ENCODE measurements around the gene EEF1AKMT1. TPM values are rescaled to one million over a fixed set of nuclear protein-coding genes. Genes with fewer than 3 reads are reported as not detected.

The EEF1AKMT1 gene
- total RNA-seq, 2 donors from 2014 or later, result 8.8 to 10.3 TPM

DNA sequence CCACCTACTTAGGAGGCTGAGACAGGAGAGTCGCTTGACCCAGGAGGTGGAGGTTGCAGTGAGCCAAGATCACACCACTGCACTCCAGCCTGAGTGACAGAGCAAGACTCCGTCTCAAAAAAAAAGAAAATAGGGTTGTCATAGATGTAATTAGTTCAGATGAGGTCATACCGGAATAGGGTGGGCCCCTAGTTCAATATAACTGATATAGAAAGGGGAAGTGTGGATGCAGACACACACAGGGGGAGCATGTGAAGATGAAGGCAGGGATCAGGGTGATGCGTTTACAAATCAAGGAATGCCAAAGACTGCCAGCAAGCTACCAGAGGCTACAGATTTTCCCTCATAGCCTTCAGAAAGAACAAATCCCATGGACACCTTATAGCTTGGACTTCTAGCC, 24.3 kb upstream of the EEF1AKMT1 start:
- Mint-ChIP-seq H3K9me3 (no peaks in the 10 kb centered on the region), H3K27me3 (ENCODE audit: low read depth) (no peaks in the 10 kb centered on the region), H3K4me1 (ENCODE audit: low read depth) (peaks cover 8% of the 10 kb centered on the region), H3K27ac (no peak overlapping the region), H3K4me3 (no peak overlapping the region), H3K36me3 (ENCODE audit: insufficient read depth in 2 of 2) (peaks cover 2 to 20% of the 10 kb centered on the region in 2 donors)
- DNase-seq (no peak), ATAC-seq (replicated peaks in 1 of 2) (no peak)

DNA sequence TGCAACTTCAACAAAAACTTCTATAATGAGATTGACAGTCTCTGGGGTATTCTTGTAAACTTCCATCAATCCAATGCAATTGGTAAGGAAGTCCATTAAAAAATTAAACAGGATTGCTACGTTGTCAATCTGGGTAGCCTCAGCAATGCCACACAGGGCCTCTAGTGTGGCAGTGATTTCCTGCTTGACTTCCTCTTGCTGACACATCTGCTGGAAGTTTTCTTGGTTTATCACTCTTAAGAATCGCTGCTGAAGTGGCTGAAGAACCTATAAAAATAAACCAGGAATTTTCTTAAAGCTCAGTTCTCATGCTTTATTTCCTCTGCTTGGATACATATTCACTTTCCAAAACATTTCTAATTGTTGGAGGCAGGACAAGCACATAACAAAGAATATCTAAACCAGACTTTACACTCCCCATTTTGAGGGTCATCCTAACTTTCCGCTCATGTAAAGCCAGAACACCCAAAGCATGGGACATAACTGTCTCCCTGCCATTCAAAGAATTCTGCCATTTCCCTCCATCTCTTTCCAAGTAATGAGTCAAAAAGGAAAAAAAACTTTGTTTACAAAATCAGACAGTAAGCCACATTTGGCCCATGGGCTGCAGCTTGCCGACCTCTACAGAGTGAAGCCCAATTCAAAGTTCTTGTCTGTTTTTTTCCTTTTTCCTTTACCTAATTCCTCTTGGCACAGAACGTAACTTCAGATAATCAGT, 23.2 kb upstream of the EEF1AKMT1 start:
- Mint-ChIP-seq H3K36me3 (ENCODE audit: insufficient read depth in 2 of 2) (peaks cover 2 to 20% of the 10 kb centered on the region in 2 donors), H3K4me3 (no peak overlapping the region), H3K27me3 (ENCODE audit: low read depth) (no peaks in the 10 kb centered on the region), H3K4me1 (ENCODE audit: low read depth) (peaks cover 6% of the 10 kb centered on the region), H3K9me3 (no peaks in the 10 kb centered on the region), H3K27ac (peak overlapping the region; percentile 26)
- ATAC-seq (replicated peaks in 1 of 2), result no peak
- no peak for DNase-seq

DNA sequence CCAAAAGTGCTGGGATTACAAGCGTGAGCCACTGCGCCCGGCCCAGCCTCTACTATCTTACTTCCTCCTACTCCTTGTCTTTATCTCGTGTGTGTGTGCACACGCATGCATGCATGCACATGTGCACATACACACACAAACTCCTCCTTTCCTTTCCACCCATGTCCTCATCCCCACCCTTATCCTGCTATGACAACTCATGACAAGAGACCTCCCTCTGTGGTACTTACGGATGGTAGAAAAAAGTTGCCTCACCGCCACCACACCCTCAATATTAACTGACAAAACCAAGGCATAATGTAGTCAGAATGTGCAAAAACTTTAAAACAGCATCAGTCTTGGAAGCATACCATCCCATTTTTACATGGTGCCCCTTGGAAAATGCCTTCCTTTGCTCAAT, 15.9 kb upstream of the EEF1AKMT1 start:
- no peaks in the 10 kb centered on the region for H3K27me3 Mint-ChIP-seq (ENCODE audit: low read depth)
- peaks cover 4 to 17% of the 10 kb centered on the region in 2 donors for H3K36me3 Mint-ChIP-seq (ENCODE audit: insufficient read depth in 2 of 2)
- H3K9me3 Mint-ChIP-seq, result no peaks in the 10 kb centered on the region
- ATAC-seq (replicated peaks in 1 of 2), result no peak
- no peak overlapping the region for H3K4me3 Mint-ChIP-seq
- no peak overlapping the region for H3K27ac Mint-ChIP-seq
- no peaks in the 10 kb centered on the region for H3K4me1 Mint-ChIP-seq (ENCODE audit: low read depth)
- DNase-seq, result no peak

DNA sequence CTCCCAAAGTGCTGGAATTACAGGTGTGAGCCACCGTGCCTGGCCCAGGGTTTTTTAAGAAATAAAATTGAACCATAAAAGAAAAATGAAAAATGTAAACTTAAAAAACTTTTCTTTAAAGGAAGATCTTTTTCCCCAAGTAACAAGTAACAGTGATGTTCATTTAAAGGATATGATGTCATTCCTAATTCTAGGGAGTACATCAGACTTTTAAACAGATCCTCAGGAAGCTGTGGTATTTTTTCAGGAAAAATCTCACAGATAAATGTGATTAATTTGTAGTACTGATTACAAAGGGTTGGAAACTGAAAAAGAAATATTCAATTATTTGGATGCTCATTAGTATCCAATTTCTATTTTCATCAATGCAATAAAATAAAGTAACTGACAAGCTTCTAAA, 14.6 kb upstream of the EEF1AKMT1 start:
- ATAC-seq (replicated peaks in 1 of 2) (no peak), DNase-seq (no peak)
- Mint-ChIP-seq H3K27ac (no peak overlapping the region), H3K36me3 (ENCODE audit: insufficient read depth in 2 of 2) (peaks cover 6 to 18% of the 10 kb centered on the region in 2 donors), H3K4me1 (ENCODE audit: low read depth) (no peaks in the 10 kb centered on the region), H3K27me3 (ENCODE audit: low read depth) (no peaks in the 10 kb centered on the region), H3K9me3 (no peaks in the 10 kb centered on the region), H3K4me3 (no peak overlapping the region)

DNA sequence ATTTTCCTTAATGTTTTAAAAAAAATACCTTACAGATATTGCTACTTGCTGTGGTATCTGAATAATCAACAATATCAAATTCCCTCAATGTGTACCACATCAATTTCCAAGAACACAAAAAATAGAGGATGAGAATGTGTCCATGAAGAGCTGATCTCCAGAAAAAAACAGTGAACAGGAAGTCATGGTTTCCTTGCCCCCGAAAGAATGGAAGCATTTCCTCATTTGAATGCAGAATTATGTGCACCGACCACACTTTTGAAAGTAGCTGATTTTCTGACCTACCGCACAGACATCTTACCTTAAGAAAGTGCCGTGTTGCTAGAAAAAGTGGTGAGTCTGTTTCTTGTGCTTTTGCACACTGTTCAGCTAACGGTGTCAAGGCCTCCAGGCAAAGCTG, 13.4 kb upstream of the EEF1AKMT1 start:
- H3K27me3 Mint-ChIP-seq (ENCODE audit: low read depth), result no peaks in the 10 kb centered on the region
- DNase-seq (no peak), ATAC-seq (replicated peaks in 1 of 2) (no peak)
- peaks cover 5% of the 10 kb centered on the region for H3K4me1 Mint-ChIP-seq (ENCODE audit: low read depth)
- H3K9me3 Mint-ChIP-seq, result no peaks in the 10 kb centered on the region
- H3K27ac Mint-ChIP-seq, result no peak overlapping the region
- H3K4me3 Mint-ChIP-seq, result no peak overlapping the region
- peaks cover 6 to 16% of the 10 kb centered on the region in 2 donors for H3K36me3 Mint-ChIP-seq (ENCODE audit: insufficient read depth in 2 of 2)

DNA sequence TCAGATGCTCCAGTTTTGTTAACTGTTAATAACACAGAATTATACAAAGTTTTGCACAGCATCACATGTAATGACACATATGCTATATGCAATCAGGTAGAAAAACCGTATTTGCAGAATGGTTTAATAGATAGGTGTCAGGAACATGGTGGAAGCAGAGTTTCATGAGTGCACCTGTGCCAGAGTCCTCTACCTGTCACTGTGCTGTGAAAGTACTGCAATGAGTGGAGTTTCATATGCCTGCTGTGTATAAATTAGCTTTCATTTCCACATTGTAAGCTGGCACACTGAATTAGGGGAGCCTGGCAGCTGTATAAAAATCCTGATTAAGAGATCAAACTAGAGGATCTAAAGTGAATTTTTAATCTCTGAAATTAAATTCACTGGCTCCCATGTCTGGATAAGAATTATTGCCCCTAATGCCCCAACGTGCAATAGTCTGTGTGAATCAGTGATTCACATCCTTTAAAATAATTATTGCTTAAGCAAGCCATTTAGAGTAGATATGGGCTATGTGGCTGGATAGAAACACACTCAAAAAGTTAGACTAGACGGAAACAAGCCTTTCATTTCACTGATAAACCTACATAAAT, 8.5 kb upstream of the EEF1AKMT1 start:
- peak overlapping the region; percentile 55 for H3K27ac Mint-ChIP-seq
- no peaks in the 10 kb centered on the region for H3K9me3 Mint-ChIP-seq
- ATAC-seq (replicated peaks in 1 of 2), result peak in 1 of 2 donors; percentile 72
- no peak for DNase-seq
- no peaks in the 10 kb centered on the region for H3K27me3 Mint-ChIP-seq (ENCODE audit: low read depth)
- H3K4me1 Mint-ChIP-seq (ENCODE audit: low read depth), result peaks cover 5% of the 10 kb centered on the region
- H3K4me3 Mint-ChIP-seq, result no peak overlapping the region
- peaks cover 2 to 11% of the 10 kb centered on the region in 2 donors for H3K36me3 Mint-ChIP-seq (ENCODE audit: insufficient read depth in 2 of 2)

DNA sequence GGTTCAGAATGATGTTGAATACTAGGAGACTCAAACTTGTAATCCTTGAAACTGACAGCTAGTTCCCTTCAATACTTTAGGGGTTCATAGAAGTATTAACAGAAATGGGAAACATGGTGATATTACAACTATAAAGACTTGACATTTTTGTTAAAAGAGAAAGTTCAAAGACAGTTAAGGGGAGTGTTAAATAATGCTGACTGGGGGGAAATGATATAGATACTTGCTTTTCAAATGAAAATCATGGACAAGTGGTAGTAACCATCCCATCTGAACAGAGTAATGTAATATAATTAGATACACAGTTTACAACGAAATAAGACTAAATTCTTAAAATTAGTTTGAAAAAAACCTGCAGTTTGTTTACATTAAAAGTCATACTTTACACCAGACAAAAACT, 6.6 kb upstream of the EEF1AKMT1 start:
- ATAC-seq (replicated peaks in 1 of 2) (no peak), DNase-seq (no peak)
- peaks cover 11% of the 10 kb centered on the region for H3K4me1 Mint-ChIP-seq (ENCODE audit: low read depth)
- peaks cover 2 to 10% of the 10 kb centered on the region in 2 donors for H3K36me3 Mint-ChIP-seq (ENCODE audit: insufficient read depth in 2 of 2)
- H3K27ac Mint-ChIP-seq, result peak overlapping the region; percentile 63
- H3K9me3 Mint-ChIP-seq, result no peaks in the 10 kb centered on the region
- H3K4me3 Mint-ChIP-seq, result no peak overlapping the region
- no peaks in the 10 kb centered on the region for H3K27me3 Mint-ChIP-seq (ENCODE audit: low read depth)

DNA sequence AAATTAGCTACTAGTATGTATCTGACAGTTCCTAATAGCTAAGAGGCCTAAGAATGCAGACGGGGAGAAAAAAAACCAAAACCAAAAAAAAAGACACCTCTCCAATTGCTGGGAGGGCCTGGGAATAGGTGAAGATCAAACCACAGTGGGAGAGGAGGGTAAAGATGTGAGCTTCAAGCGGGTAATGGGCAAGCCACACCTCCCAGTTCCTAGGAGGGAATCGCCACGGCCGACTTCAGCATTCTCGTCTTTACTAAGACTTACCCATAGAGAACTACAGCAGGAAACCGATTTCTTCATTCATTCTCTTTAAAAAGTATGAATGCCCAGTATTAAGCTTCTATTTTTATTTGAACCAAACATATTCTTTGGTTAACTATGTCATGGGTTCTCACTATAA, 5.6 kb upstream of the EEF1AKMT1 start:
- Mint-ChIP-seq H3K4me1 (ENCODE audit: low read depth) (peaks cover 19% of the 10 kb centered on the region), H3K27me3 (ENCODE audit: low read depth) (no peaks in the 10 kb centered on the region), H3K9me3 (no peaks in the 10 kb centered on the region), H3K4me3 (no peak overlapping the region), H3K36me3 (ENCODE audit: insufficient read depth in 2 of 2) (peaks cover 2 to 10% of the 10 kb centered on the region in 2 donors), H3K27ac (no peak overlapping the region)
- no peak for ATAC-seq (replicated peaks in 1 of 2)
- DNase-seq, result no peak

DNA sequence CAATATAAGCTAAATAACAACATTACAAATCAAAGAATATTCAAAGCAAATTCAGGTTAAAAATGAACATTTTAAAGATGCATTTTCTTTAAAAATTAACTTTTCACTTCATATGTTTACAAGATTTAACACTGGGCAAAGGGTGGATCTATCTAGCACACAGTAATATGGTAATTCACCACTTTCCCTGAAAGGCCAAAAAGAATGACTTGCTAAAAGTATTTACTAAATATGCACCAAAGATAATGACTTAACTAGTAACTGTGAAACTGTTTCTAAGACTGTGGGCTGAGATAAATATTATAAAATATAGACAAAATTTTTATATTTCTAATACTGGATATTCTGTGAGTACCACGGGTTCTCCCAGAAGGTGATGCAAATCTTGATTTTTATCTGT, 4.5 kb upstream of the EEF1AKMT1 start:
- H3K27ac Mint-ChIP-seq, result peak overlapping the region; percentile 33
- H3K9me3 Mint-ChIP-seq, result no peaks in the 10 kb centered on the region
- no peak overlapping the region for H3K4me3 Mint-ChIP-seq
- H3K27me3 Mint-ChIP-seq (ENCODE audit: low read depth), result no peaks in the 10 kb centered on the region
- peaks cover 27% of the 10 kb centered on the region for H3K4me1 Mint-ChIP-seq (ENCODE audit: low read depth)
- DNase-seq, result no peak
- ATAC-seq (replicated peaks in 1 of 2), result no peak
- peaks cover 0 to 4% of the 10 kb centered on the region in 2 donors for H3K36me3 Mint-ChIP-seq (ENCODE audit: insufficient read depth in 2 of 2)

DNA sequence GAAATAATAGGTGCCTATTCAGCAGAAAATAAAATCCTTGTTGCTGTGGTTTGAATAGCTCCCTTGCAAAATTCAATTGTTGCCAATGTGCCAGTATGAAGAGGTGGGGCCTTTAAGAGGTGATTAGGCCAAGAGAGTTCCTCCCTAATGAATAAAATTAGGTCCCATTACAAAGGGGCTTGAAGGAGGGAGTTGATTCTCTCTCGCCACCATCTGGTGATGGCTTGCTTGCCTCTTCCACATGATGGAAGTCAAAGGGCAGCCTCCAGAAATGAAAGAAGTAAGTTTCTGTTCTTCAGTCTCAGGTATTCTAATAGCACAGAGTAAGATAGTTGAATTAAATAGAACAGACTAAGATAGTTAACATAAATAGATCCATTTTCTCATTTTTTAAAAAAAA, 3.0 kb upstream of the EEF1AKMT1 start:
- Mint-ChIP-seq H3K9me3 (no peaks in the 10 kb centered on the region), H3K27me3 (ENCODE audit: low read depth) (no peaks in the 10 kb centered on the region), H3K4me3 (no peak overlapping the region), H3K36me3 (ENCODE audit: insufficient read depth in 2 of 2) (peaks cover 0 to 2% of the 10 kb centered on the region in 2 donors), H3K27ac (no peak overlapping the region), H3K4me1 (ENCODE audit: low read depth) (peaks cover 33% of the 10 kb centered on the region)
- DNase-seq (no peak), ATAC-seq (replicated peaks in 1 of 2) (no peak)

DNA sequence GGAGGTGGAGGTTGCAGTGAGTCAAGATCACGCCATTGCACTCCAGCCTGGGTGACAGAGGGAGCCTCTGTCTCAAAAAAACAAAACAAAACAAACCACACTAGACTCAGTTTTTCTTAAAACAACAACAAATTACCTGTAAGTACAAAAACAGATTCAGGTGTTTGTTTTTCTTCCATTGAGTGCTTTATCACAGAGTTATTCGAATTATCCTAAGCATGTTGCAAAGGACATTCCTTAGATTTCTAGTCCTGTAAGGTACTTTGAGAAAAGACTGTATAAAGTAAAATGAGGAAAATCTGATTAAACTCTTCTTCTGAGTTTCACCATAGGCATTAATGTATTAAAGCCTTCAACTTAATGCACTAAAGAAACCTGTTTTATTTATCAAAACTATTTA, 2.2 kb upstream of the EEF1AKMT1 start:
- H3K4me3 Mint-ChIP-seq, result no peak overlapping the region

DNA sequence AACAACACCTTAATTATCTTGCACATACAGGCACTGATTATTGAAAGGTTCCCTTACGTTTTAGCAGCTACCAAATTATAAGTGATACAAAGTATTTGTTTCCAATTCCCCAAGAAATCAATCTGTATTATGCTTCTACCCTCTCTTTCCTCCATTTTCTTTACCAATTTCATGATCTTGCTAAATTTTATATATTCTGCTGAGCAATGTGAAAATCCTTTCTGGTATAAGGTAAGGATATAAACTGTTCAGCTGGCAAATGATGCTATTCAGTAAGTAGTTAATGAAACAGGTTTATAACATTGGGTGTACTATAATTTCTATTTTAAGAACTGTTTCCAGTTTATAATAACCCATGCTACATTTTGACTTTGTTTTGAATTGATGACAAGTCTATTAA, 985 bp upstream of the EEF1AKMT1 start:
- Mint-ChIP-seq H3K4me3 (peak overlapping the region; percentile 82 to 94), H3K27me3 (ENCODE audit: low read depth) (no peaks in the 10 kb centered on the region), H3K9me3 (peaks cover 3 to 5% of the 10 kb centered on the region in 2 donors), H3K36me3 (ENCODE audit: insufficient read depth in 2 of 2) (peaks cover 4 to 11% of the 10 kb centered on the region in 2 donors), H3K4me1 (ENCODE audit: low read depth) (peaks cover 46% of the 10 kb centered on the region), H3K27ac (peak overlapping the region; percentile 93)
- DNase-seq (no peak), ATAC-seq (replicated peaks in 1 of 2) (no peak)

More for the DNA sequence above, 2.2 kb upstream of the EEF1AKMT1 start:
- Mint-ChIP-seq H3K27me3 (ENCODE audit: low read depth) (no peaks in the 10 kb centered on the region), H3K27ac (no peak overlapping the region), H3K36me3 (ENCODE audit: insufficient read depth in 2 of 2) (peaks cover 0 to 6% of the 10 kb centered on the region in 2 donors), H3K4me1 (ENCODE audit: low read depth) (peaks cover 39% of the 10 kb centered on the region), H3K9me3 (no peaks in the 10 kb centered on the region)
- ATAC-seq (replicated peaks in 1 of 2), result no peak
- no peak for DNase-seq

DNA sequence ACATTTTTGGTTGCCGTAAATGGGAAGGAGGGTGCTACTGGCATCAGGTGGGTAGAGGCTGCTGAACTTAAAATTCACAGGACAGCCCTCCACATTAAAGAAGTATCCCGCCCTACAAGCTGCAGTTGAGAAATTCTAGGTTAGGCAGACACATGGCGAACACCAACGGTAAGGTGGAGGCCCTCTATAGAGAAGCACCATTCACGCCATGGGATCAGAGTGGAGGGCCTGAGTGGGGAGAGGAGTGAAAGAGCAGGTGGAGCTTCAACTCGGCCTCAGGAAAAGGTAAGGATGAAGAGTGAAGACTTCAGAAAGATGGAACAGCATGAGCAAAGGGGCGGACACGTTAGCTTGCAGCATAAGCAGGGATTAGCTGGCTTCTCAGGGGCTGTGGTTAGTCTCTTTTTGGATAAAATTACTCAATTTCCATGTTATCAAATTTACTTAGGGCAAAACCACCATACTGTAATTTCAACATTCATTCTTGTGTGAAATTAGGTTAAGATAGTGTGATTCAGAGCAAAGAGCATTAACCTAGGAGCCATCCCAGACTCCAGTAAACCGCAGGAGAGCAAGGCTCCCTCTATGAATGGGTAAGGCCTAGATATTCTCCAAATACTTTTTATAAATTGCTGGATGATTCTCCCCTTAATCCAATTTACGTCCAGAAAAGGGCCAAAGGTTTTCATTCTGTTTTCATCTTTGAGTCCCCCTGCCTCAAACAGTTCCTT, 1.2 kb downstream of the EEF1AKMT1 start:
- H3K27me3 Mint-ChIP-seq (ENCODE audit: low read depth), result no peaks in the 10 kb centered on the region
- peak overlapping the region; percentile 82 to 94 for H3K4me3 Mint-ChIP-seq
- peak overlapping the region; percentile 93 for H3K27ac Mint-ChIP-seq
- peaks cover 17 to 33% of the 10 kb centered on the region in 2 donors for H3K36me3 Mint-ChIP-seq (ENCODE audit: insufficient read depth in 2 of 2)
- ATAC-seq (replicated peaks in 1 of 2), result no peak
- H3K9me3 Mint-ChIP-seq, result peaks cover 12 to 13% of the 10 kb centered on the region in 2 donors
- peaks cover 59% of the 10 kb centered on the region for H3K4me1 Mint-ChIP-seq (ENCODE audit: low read depth)
- no peak for DNase-seq

Measured in activated T-cell treated with anti-CD3 and anti-CD28 coated beads, Interleukin-2, amount 50 U/mL, for 72 hours (primary cell).